Sigmoid colon (tissue), 4 donors: Measurements from ENCODE around the gene CTTNBP2NL.

ENCODE experiments used
- CTCF ChIP-seq, 4 experiments: fragments of 450-650 bp in 3 of 4; fragments of 200-600 bp in 1 of 4; IDR thresholded peaks; one replicate each; pipeline ENCODE4 v1.5.1; 2016 to 2019; ENCODE audit warnings: antibody characterized with exemption in 4 of 4, mild to moderate bottlenecking in 3 of 4, moderate library complexity in 2 of 4
- POLR2AphosphoS5 ChIP-seq, 4 donors: sonication (generic); formaldehyde crosslinking; IDR thresholded peaks; one replicate each; pipeline ENCODE4 v1.6.1; 2017; ENCODE audit warnings: antibody characterized with exemption in 4 of 4

- TF ChIP-seq POLR2AphosphoS5 (IDR thresholded peaks at IDR 0.05) = no peak
- no peak for TF ChIP-seq CTCF (IDR thresholded peaks at IDR 0.05)
These were observed 62.7 kb downstream of the CTTNBP2NL start for GRCh38 chr1:112458756-112459155.
